ENCODE results near the gene TNFRSF19.

Gene TNFRSF19

GRCh38 chr13:23629566-23630272 lies 59.5 kb downstream of the TNFRSF19 start:
- no peak for DNase-seq

GRCh38 chr13:23630349-23631093 lies 60.3 kb downstream of the TNFRSF19 start:
- no peak for DNase-seq

- no peak for DNase-seq
Observed at GRCh38 chr13:23631311-23632047, 61.3 kb downstream of the TNFRSF19 start.

- DNase-seq, result no peak
Observed at GRCh38 chr13:23632048-23632582, 61.9 kb downstream of the TNFRSF19 start.

DNA sequence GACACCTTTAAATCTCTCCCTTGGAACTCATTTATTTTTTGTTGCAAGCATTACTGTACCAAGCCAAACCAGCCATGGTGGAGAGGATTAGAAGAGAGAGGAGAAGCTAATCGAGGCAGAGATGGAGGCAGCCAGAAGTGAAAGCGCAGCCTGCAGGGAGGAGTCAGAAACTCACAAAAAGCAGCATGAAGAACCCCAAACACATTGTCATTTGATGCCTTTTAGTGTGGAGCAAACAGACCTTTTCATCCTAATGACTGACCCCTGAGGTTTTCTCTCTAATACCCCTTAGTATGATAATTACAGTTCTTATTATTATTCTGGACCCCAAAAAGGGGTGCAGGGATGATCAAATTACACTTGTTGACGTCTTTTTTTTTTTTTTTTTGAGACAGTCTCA lies 62.5 kb downstream of the TNFRSF19 start:
- no peak for DNase-seq

DNA sequence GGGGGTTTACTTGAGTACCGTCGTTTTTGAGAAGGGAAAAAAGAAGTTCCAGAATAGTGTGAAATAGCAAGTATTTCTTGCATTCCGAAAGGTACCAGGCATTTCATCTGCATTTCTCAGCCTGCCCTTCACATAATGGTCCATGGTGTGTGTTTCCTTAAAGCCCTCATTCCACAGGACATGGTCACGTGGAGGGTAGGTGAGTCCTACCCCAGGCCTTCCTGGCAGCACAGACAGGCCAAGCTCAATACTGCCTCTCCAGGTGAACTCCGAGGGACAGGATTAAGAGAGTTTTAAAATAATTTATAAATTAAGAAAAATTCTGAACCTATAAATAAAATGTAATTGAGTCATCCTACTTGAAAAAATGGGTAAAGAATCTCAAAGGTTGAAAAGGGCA lies 64.7 kb downstream of the TNFRSF19 start:
- DNase-seq, result no peak

- no peak for DNase-seq
Observed at GRCh38 chr13:23636360-23636759, 66.1 kb downstream of the TNFRSF19 start.

DNA sequence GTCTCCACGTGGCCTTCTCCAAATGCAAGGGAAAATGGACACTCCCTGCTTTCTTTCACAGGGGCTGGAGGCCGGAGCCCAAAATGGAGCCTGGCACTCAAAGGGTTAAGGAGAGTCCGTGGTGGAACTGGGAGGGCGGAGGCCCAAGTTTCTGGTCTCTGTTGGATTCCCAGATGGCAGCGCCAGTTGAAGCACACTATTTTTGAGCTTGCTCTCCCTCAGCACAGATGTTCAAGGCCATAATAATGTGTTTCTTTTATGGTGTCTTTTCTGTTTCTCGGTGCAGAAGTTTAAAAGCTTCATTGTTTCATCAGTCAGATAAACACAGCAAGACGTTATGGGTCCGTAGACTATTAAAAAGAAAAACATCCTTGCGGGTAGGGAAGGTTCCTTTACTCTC lies 67.6 kb downstream of the TNFRSF19 start:
- DNase-seq, result peak; percentile 51

GRCh38 chr13:23639674-23640073 lies 69.5 kb downstream of the TNFRSF19 start:
- DNase-seq, result no peak

- DNase-seq, result no peak
Observed at GRCh38 chr13:23642110-23642509, 71.9 kb downstream of the TNFRSF19 start.

- DNase-seq, result no peak
Observed at GRCh38 chr13:23643338-23644125, 73.3 kb downstream of the TNFRSF19 start.

GRCh38 chr13:23644126-23644419 lies 73.9 kb downstream of the TNFRSF19 start:
- DNase-seq, result no peak

DNA sequence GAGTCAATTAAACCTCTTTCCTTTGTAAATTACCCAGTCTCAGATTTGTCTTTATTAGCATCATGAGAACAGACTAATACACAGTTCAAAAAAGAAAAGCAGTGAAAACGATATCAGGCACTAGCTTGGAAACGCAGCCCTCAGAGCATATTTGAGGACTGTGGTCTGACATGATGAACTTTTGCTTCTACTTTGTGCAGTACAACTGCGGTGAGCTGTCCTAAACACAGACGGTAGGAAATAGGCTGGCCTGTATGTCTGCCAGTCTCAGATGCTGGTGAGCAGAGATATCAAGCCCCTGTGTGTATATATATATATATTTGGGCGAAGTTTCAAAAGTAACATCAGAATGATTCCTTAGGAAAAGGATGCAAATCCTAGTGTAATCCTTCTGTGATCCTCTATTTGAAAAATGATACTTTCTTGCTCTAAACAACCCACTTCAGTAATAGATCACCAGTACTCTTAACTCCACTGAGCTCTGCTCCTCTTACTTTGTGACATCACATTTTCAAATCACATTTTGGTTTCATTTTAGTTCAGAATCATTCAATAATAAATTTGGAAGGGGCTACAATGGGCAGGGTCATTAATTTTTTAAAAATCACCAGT lies 74.4 kb downstream of the TNFRSF19 start:
- peak; percentile 45 for DNase-seq

- no peak for DNase-seq
Observed at GRCh38 chr13:23645851-23646250, 75.6 kb downstream of the TNFRSF19 start.

DNA sequence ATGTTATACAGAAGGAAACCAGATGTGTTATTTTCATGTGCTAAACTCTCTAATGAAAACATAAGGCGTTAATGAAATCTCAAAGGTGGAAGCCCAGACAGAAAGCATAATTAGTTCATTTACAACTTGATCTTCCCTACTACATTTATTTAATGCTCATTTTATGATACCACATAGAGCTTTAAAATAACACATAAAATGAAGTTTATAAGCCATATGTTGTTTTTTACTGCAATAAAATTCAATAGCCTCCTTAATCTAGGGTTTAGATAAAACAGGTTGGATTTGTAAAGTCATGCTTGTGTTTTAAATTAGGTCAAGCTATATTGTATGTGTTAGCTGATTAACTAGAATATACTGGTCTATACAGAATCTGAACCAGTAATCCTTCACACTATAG lies 81.2 kb downstream of the TNFRSF19 start:
- DNase-seq, result no peak

DNA sequence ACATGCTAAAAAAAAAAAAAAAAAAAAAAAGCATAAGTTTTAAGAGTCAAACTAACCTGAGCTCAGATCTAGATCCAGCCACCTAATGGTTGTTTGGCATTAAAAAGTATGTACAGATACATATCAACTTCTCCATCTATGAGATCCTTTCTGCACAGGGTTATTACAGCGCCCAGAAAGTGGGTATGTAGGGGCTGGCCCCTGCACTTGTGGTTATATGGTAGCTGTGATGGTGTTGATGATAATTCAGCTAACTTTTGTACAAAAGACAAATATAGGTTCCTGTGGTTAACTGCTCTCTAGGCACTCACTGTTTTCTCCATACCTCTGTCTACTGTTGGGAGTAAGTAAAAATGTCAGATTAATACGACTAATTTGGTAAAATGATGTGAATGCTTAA lies 81.7 kb downstream of the TNFRSF19 start:
- no peak for DNase-seq

- DNase-seq, result no peak
Observed at GRCh38 chr13:23652909-23653726, 82.9 kb downstream of the TNFRSF19 start.

GRCh38 chr13:23654111-23655110 lies 84.2 kb downstream of the TNFRSF19 start:
- DNase-seq, result no peak

DNA sequence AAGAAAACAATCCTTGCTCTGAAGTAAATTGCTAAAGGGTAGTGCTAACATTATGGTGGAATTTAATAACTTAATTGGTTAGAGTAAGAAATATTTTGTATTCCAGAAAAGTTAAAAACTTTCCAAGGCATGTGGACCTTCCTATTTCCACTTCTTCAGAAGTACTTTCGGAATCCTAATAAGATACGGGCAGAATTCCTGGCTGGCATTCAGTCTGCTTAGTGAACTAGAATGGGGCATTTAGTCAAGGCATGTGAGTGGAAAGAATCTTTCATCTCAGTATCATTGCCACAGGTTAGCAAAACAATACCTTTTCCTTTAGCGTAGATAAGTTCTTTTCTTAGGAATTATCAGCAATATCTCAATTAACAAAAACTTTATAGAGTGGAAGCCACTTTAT lies 85.1 kb downstream of the TNFRSF19 start:
- no peak for DNase-seq
